Lower leg skin (tissue), 4 donors: ENCODE data around the gene ALG1. TPM values are rescaled to one million over a fixed set of nuclear protein-coding genes. Genes with fewer than 3 reads are reported as not detected.
"Not testable (repeated sequence)": the region's sequence is repeated elsewhere in the genome, so short reads cannot be mapped to it uniquely, and the experiment has no call there.

Experiments used
- DNase-seq, 2 donors: peaks; one replicate each; pipeline ENCODE4 v3.0.0-alpha.2; 2019; ENCODE audit warnings: low spot score in 2 of 2
- H3K4me3 ChIP-seq: fragments of 200-600 bp; sonication (generic); 2 replicates; pipeline ENCODE4 v1.5.1; 2017; ENCODE audit warnings: mild to moderate bottlenecking, low read depth; ENCODE audit not compliant: poor library complexity, severe bottlenecking
- WGBS, 2 donors: methylation state at CpG; one replicate each; pipeline ENCODE4 v1.1.5; 2018; 5-methylcytosine and 5-hydroxymethylcytosine counted together
- intact Hi-C: fragments of 100-400 bp; cut with DNase I; formaldehyde crosslinking; loops from one replicate; pipeline ENCODE4 v1.15.0; 2023; ENCODE audit warnings: low total_unique reads
- total RNA-seq, 4 donors: library from RNA; depleted of rRNA; stranded (reverse); fragments of >200 nt; gene quantifications; one replicate each; pipeline ENCODE4 v1.1.0, GENCODE V29; 2016

ALG1 gene
- total RNA-seq, 4 donors from 2014 or later = 10.9 to 31.5 (median 17.0) TPM

DNA sequence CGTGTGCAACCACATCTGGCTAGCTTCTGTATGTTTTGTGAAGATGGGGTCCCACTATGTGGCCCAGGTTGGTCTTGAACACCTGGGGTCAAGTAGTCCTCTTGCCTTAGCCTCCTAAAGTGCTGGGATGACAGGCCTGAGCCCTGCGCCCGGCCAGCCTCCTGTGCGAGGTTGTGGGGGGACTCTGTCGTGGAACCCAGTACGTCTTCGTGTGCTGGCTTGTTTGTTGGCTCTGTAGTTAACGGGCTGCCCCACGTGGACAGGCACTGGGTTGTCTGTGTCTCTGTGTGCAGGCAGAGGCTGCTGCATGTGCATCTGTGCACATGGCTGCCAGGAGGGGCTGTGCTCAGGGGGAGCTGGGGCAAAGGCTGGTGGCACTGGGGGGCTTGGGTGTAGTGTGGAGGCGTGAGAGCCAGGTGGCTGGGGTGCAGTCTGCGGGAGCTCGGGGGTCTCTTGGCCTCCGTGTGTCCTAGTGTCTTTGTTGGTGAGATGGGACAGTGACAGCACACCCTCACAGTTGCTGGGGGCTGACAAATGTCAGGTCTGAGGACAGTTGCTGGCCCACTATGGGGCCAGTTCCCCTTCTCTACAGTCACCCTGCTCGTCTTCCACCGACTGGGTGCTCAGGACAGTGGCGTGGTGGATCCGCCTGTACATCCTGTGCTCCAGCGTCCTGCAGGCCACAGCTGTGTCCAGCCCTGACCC is 16.6 kb downstream of the ALG1 start:
- WGBS, 2 donors = 82 to 85% methylated on average over 18 of the region's 18 CpGs
- intact Hi-C loops, H3K4me3 ChIP-seq, DNase-seq: not testable (repeated sequence)

DNA sequence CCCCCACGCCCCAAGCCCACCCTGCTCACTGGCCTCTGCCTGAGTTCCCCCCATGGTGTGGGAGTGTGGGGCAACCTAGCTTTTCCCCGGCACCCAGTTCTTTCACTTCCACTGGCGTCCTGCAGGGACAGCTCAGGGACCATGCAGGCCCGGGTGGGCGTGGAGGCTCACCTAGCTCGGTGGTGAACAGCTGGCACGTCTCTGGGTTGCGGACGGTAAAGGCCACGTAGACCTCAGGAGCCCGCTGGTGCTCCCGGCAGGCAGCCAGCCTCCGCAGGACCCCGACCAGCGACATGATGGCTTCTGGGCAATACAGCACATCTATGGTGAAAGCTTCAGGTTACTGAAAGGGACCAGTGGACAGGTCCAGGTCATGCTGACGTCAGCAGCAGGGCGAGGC is 17.3 kb downstream of the ALG1 start:
- DNase-seq, H3K4me3 ChIP-seq, intact Hi-C loops: not testable (repeated sequence)
- 90 to 93% methylated on average over 16 to 17 of the region's 17 CpGs for WGBS, 2 donors

DNA sequence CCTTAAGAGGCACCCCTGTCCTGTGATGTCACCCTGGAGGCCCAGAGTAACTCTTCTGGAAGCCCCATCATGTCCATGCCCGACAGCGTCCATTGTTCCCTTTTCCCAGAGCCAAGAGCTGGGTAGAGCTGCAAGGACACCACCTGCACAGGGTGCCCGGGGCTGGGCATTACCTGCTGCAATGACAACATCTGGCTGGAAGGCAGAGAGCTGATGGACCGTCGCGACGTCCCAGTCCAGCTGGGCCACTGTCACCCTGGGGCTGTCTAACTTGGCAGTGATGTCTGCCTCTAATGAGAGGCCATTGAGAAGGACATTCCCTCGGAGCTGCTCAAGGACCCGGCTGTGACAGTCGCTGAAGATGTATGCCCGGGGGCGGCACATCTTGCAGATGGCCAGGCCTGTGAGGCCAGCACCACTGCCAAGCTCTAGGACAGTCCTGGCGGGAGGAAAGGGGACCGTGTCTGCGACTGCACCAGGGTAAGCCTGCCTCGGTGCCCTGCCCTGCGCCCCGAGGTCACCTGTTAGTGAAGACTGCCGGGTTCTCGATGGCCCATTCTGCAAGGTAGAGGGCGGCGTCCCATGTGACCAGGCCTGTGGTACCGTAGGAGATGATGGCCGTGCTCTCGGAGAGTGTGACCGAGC is 18.4 kb downstream of the ALG1 start:
- intact Hi-C loops, H3K4me3 ChIP-seq, DNase-seq: not testable (repeated sequence)
- 85 to 88% methylated on average over 14 to 20 of the region's 26 CpGs for WGBS, 2 donors

DNA sequence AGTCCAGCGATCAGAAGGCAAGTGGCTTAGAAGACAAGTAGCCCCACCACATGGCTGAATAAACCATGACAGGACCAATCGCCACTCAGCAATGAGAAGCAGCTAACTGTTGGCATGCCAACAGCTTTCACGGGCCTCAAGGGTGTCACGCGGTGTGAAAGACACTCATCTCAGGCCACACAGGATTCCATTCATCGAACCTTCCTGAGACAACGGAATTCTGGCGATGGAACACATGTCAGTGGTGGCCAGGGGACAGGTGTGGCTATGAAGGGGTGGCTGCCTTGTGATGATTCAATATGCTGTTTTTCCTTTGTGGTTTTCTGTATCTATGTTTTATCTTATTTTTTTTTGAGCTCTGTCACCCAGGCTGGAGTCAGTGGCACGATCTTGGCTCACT is 18.9 kb downstream of the ALG1 start:
- WGBS, 2 donors = 83 to 89% methylated on average over 9 of the region's 9 CpGs
- H3K4me3 ChIP-seq, intact Hi-C loops, DNase-seq: not testable (repeated sequence)

DNA sequence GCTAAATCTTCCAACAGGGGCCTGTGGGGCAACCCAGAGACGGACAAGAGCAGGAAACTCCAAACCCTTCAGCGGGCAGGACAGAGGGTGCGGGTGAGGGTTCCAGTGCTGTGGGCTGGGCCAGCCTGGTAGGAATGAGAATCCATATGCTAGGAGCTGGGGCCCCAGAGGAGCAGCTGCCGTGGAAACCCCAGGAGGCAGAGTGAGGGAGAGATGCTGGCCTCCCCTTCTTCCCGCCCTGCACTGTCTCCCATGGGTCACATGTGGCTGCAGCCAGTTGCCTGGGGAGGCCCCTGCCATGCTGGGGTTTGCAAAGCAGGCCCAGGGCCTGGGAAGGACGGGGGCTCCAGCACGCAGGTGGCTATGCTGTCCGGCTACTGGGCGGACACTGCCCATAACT is 21.4 kb downstream of the ALG1 start:
- 86 to 89% methylated on average over 8 to 9 of the region's 9 CpGs for WGBS, 2 donors
- intact Hi-C loops, DNase-seq, H3K4me3 ChIP-seq: not testable (repeated sequence)

DNA sequence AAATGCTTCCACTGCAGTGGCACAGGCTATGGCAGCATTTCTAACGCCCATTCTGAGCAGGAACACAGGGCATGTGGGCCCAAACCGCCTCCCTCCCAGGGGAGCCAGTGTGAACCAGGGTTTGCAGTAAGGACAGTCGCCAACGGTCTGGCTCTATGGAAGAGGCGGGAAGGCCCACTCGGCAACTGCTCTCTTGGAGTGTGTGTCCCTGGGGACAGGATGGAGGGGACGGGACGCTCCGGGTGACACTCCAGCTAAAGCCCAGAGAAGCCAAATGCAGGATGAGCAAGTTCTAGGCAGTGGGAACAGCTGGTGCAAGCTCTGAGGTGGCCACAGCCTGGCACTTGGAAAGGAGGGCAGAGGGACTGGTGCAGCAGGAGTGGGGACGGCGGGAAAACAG is 22.1 kb downstream of the ALG1 start:
- H3K4me3 ChIP-seq, DNase-seq, intact Hi-C loops: not testable (repeated sequence)
- WGBS, 2 donors = 72 to 78% methylated on average over 10 to 11 of the region's 11 CpGs

DNA sequence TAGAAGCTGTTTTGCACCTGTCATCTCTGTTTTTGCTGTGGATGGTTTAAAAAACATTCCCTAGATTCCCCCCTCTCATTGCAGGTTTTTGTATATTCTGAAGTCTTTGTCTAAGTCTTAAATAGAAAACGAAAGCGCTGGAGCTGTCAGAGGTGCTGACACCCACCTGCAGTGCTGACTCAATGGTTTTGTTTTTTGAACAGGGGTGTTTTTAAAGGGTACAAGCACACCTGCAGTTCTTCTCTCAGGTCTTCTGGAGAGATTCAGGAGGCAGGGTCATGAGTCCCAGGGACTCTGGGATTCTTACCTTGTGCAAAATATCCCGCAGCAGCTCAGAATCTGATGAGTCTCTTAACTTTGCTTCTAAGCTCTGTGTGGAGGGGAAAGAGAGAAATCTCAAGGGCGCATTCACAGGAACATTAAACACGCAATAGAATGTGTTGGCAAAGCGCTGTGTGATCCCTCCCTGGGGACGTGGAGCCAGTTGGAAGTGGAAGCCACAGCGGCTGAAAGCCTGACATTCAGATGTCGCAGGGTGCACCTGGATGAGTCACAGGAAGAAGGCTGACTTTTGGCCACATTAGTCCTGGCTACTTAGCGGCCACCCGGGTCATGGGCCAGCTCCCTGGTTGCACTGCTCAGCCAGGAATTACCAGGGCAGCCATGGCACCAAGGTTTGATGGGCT is 23.6 kb downstream of the ALG1 start:
- whole genome bisulfite sequencing, 2 donors = 48 to 58% methylated on average over 9 to 11 of the region's 11 CpGs
- DNase-seq, intact Hi-C loops, H3K4me3 ChIP-seq: not testable (repeated sequence)

DNA sequence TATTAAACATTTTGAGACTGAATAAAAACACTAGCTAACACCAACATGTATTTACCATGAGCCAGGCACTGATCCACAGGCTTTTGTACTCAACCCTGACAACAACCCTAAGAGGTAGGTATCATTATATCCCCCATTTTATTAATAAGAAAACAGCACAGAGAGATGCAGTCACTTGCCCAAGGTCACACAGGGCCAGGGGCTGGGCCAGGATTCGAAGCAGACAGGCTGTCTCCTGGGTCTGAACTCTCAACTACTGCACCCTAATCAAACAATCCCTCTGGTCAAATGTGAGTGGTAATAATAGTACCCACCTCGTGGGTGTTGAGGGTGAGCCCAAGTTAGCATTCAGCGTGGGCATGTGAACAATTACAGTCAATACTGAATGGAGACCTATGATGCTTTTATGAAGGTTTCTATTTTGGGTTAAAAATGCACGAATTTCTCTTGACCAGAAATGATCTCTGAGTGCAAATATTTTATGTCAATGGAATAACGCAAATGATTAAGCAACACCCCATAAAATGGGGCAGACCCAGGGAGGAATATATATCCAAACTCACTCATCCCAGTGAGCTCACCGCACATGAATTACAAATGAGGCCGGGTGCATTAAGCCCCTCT is 24.9 kb downstream of the ALG1 start:
- H3K4me3 ChIP-seq, intact Hi-C loops, DNase-seq: not testable (repeated sequence)
- WGBS, 2 donors = 29 to 37% methylated on average over 7 of the region's 7 CpGs

DNA sequence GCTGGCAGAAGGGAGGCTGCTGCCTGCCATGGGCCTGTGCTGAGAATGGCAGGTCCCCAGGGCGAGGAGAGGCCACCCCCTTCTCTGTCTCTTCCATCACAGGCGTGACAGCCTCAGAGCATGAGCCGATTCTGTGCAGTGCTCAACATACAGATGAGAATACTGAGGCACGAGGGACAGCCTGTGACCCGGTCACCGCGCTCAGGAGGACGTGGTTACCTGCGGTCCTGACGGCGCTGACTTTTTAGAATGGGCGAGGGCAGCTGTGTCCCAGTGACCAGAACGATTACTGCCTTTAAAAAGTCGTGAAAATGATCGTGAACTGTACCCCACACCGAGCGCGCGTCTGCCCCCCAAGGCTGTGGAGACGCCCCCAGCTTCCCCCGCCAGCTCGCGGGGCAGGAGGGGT is 25.4 kb downstream of the ALG1 start:
- DNase-seq = peak; percentile 42 to 89
- peak overlapping the region; percentile 70 for H3K4me3 ChIP-seq
- WGBS, 2 donors = 0 to 1% methylated on average over 3 to 12 of the region's 23 CpGs
- intact Hi-C loops = not testable (repeated sequence)

DNA sequence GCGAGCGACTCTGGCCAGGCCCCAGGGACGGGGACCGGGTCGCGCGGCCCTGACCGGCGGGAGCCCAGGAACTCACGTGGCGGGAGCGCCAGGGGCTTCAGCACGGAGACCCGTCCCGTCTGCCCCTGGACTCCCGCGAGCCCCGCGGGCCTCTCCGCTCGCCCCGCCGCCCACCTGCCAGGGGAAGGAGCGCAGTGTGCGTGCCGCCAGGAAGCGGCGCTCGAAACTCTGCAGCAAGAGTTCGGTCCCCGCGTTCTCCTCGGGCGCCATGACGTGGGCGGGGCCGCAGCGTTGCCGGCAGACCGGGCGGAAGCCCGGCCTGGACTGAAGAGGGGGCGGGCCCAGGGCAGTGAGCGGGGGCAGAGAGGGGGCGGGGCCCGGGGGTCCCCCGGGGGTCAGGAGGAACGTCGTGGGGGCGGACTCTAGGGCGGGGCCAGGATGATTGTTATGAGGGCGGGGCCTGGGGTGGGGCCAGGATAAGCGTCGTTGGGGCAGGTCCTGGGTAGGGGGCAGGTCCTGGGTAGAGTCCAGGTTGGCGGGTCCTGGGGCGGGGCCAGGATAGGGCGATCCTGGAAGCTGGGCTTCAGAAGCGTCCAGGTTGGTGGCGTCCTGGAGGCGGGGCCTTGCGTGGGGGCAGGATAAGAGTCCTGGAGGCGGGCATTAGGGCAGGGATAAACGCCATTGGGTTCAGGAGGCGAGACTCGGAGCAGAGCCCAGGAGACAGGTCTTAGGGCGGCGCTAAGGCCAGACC is 26.0 kb downstream of the ALG1 start, which contains the start of gene EEF2KMT:
Gene EEF2KMT, minus strand, starts transcription at position 326 of the 751 bp plus-strand sequence. Its CDS starts 56 bp downstream, at position 270.
- intact Hi-C loops = not testable (repeated sequence)
- peak within 1 kb of the TSS; percentile 70 for H3K4me3 ChIP-seq
- peak; percentile 100 for DNase-seq
- 0% methylated on average over 20 of the region's 67 CpGs for WGBS, 2 donors

DNA sequence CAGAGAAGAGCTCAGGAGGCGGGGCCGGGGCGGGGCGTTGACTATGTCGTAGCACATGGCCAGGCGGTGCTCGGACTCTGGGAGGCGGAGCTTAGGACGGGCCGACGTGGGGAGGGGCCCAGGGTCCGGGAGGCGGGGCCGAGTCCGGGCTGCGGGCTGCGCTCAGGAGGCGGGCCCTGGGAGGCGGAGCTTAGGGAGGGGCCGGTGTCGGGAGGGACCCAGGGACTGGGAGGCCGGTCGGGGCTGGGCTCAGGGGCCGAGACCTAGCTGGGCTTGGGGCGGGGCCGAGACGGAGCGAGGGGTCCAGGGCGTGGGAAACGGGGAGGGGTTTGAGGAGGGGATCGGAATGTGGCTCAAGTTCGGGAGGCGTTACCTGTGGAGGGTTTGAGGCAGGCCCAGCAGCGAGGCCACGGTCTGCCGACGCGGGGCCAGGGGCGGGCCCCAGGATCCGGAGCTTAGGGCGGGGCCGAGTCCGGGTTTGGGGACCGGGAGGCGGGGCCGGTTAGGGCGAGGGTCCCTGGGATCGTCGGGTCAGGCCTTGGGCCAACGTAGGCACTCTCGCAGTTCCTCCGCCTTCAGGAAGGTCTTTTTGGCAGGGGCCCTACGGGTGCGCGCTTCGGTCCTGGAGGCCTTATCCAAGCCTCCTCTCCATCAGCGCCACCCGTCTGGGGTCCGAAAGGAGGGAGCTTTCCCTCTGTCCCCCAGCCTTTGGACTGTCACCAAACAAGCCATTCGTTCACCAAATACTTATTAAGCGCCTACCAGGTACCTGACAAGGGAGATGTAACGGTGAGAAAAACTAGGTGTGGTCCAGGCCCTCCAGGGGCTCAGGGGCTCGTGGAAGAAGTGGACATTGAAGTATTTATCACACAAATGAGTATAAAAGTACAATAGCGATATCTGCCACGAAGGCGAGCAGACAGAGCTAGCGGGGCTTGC is 26.8 kb downstream of the ALG1 start:
- DNase-seq = peak; percentile 75 to 96
- intact Hi-C loops = not testable (repeated sequence)
- 2% methylated on average over 28 to 32 of the region's 67 CpGs for WGBS, 2 donors
- H3K4me3 ChIP-seq = peak overlapping the region; percentile 27

DNA sequence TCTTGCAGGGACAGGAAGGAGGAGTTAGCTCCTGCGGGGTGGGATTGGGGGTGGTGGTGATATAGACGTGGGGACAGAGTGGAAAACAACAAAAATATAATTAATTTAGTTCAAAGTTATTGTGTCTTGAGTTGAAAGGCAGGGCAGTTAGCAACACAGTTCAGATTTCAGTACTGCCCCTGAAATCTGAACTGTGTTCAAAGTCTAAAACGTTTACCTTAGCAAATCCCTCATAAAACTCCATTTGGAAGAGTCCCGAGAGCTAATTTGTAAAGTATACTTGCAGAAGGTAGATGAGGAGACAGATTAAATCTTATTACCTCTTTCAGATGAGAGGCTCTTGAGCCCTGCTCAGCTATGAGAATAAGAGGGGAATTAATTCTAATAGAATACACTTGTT is 27.5 kb downstream of the ALG1 start:
- H3K4me3 ChIP-seq, DNase-seq, intact Hi-C loops: not testable (repeated sequence)
- WGBS, 2 donors = 7 to 10% methylated on average over 4 of the region's 4 CpGs

DNA sequence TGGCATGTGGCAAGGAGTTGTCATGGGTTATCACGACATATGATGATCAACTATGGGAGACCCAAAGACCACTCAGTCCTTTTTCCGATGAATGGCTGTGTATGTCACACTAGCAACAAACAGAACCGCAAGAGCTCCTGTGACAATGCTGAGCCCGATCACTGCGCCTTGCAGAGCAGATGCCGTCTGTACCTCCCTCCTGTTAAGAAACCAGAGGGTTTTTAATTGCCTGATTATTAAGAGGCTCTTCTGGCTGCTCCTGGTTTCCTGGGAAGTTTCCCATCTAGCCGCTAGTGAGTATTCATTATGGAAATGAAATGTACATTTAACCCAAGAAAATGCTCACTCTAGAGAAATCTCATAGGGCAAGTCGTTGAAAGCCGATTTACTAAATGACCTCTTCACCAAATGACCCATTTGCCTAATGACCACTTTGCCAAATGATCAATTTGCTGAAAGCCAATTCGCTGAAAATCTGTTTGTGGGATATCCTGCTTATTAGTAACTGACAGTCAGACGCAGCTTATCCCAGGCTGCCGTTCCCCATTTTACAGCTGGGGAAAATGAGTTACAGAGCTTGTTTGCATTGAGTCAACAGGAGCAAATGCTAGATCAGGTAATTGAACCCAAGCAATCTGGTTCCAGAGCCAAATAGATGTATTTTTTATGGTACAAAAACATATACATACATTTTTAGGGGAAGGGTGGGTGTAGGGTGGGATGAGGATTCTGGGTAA is 31.8 kb downstream of the ALG1 start:
- 85 to 86% methylated on average over 12 of the region's 12 CpGs for WGBS, 2 donors
- H3K4me3 ChIP-seq, intact Hi-C loops, DNase-seq: not testable (repeated sequence)
